HG02885 (cell line): ENCODE data around the gene DPY19L2.
A peak's percentile ranks its signal among the peaks of the same experiment; 100 is the strongest.
"Not testable (repeated sequence)": the region's sequence is repeated elsewhere in the genome, so short reads cannot be mapped to it uniquely, and the experiment has no call there.

Experiments used
- ATAC-seq: cut with Tn5 transposase; IDR thresholded peaks from one replicate; pipeline ENCODE4 v1.9.1; 2021; ENCODE audit warnings: mild to moderate bottlenecking; ENCODE audit not compliant: unreplicated experiment, poor library complexity

DPY19L2 gene

GRCh38 chr12:63668028-63668799 lies at the start of gene DPY19L2:
TSS of gene DPY19L2 (minus strand) at chr12:63668493. CDS start at chr12:63668393, 100 bp downstream.
- ATAC-seq = peak; percentile 76

DNA sequence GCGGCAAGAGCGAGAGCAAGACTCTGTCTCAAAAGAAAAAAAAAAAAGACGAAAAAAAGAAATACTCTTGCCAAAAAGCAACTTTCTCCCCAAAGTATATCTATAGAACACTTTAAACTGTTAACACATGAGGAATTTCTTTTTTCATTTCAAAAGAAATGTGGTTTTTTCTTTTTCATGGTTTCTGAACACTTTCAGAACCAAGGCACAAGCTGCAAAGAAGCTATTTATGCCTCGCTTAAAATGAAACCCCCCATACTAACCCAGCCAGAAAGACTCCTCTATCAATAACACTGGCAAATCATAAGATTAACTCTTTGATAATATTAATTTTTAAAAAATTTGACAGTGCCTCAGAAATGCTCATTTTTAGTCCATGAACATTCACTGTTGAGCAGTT lies 48.6 kb upstream of the DPY19L2 start:
- ATAC-seq = peak; percentile 37

- ATAC-seq = not testable (repeated sequence)
These were observed 46.9 kb upstream of the DPY19L2 start for GRCh38 chr12:63715107-63715625.

DNA sequence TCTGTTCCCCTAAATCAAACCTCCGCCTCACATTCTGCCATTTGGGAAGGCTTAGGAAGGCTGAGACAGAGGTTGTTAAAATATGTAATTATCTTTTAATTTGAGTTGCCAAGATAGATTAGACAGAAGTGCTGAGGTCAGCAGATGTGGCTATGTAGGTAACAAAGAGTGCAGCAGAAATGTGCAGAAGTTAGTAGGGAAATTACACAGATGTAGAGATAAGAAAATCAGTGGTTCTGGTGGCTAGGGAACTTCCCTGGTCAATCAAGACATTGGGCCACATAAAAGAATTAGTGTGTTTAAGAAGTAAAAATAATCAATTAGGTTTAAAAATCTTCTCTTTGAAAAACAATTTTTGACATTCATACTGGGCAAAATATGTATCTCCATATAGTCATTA lies 46.1 kb upstream of the DPY19L2 start:
- not testable (repeated sequence) for ATAC-seq

DNA sequence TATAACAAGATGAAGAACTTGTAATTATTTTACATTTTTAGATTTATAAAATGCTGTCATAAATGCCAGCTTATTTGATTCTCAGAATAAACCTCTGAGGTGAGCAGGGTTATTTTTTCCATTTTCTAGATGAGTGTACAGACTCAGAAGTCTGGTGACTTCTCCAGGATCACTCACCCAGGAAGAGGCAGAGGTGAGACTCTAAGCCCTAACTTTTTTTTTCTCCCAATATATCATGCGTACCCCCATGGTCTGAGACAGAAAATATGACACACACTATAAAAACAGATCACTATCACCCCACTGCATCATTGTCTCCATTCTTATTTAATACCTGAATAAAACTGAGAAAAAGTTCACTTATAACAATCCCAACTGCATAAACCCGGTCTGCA lies 45.4 kb upstream of the DPY19L2 start:
- ATAC-seq = not testable (repeated sequence)

- ATAC-seq = not testable (repeated sequence)
These were observed 44.8 kb upstream of the DPY19L2 start for GRCh38 chr12:63712979-63713680.

DNA sequence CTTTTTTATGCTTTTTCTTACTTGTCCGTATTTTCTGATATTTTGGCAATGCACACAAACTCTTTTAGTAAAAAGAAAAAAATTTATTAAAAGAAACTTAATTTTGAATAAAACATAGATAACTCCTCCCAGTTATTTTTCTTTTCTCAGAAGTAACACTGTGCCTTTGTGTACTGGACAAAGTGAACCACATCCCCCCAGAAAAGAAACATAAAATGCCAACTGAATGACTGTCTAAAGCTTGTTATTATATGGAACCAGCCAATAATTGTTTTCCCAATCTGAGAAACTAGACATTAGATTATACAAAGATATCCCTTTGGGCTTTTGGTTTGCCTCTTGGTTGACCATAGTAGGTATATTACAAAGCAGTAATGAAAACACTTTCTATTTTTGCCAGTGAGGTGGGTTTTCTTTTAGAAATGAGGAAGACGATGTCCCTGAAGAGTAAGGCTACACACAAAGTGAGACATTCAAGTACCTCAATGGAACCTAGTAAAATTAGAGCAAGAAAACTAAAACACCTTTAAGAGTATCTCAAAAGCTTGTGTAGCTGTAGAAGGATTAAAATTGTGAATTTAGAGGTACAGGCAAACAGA lies 44.2 kb upstream of the DPY19L2 start:
- ATAC-seq = peak; percentile 58

DNA sequence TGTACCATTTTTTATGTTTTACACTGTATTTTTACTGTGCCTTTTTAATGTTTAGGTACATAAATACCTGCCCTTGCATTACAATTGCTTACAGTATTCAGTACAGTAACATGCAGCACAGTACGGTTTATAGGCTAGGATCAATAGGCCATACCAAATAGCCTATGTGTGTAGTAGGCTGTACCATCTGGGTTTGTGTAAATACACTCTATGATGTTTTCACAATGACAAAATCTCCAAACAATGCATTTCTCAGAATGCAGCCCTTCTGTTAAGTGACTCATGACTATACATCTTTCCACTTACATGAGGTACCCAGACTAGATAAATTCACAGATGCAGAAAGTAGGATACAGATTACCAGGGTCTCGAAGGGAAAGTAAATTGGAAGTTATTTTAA lies 43.0 kb upstream of the DPY19L2 start:
- not testable (repeated sequence) for ATAC-seq

- ATAC-seq = no peak
These were observed 38.0 kb upstream of the DPY19L2 start for GRCh38 chr12:63706336-63706735.

GRCh38 chr12:63699678-63700382 lies 31.5 kb upstream of the DPY19L2 start:
- not testable (repeated sequence) for ATAC-seq

- ATAC-seq = not testable (repeated sequence)
These were observed 30.7 kb upstream of the DPY19L2 start for GRCh38 chr12:63699011-63699410.

GRCh38 chr12:63690837-63691236 lies 22.5 kb upstream of the DPY19L2 start:
- ATAC-seq = not testable (repeated sequence)

GRCh38 chr12:63689141-63689540 lies 20.8 kb upstream of the DPY19L2 start:
- ATAC-seq = not testable (repeated sequence)

DNA sequence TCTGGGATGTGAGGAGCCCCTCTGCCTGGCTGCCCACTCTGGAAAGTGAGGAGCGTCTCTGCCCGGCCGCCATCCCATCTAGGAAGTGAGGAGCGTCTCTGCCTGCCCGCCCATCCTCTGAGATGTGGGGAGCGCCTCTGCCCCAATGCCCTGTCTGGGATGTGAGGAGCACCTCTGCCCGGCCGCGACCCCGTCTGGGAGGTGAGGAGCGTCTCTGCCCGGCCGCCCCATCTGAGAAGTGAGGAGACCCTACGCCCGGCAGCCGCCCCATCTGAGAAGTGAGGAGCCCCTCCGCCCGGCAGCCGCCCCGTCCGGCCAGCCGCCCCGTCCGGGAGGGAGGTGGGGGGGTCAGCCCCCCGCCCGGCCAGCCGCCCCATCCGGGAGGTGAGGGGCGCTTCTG lies 18.3 kb upstream of the DPY19L2 start:
- ATAC-seq = not testable (repeated sequence)

GRCh38 chr12:63685789-63686188 lies 17.5 kb upstream of the DPY19L2 start:
- not testable (repeated sequence) for ATAC-seq

GRCh38 chr12:63682617-63683016 lies 14.3 kb upstream of the DPY19L2 start:
- not testable (repeated sequence) for ATAC-seq

GRCh38 chr12:63680758-63681157 lies 12.5 kb upstream of the DPY19L2 start:
- not testable (repeated sequence) for ATAC-seq

GRCh38 chr12:63672550-63672949 lies 4.3 kb upstream of the DPY19L2 start:
- ATAC-seq = not testable (repeated sequence)

- not testable (repeated sequence) for ATAC-seq
These were observed 1.6 kb upstream of the DPY19L2 start for GRCh38 chr12:63669936-63670335.

DNA sequence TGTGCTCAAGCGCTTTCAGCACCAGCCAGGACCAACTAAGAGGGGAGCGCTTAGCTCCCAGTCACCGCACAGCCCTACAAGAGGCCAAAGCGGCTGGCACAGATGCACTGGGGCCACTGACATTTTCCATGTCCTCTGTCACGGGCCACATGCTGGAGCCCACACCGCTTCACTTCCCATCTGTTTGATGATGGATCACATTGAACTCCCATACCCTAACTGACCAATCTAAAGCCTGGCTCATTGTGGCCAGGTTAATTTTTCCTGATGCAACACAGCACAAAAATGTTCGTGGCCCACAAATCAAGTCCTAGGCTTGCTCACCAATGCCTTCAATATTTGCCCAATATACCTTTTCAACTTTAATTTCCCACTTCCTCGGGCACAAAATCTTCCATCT lies 1.1 kb upstream of the DPY19L2 start:
- not testable (repeated sequence) for ATAC-seq
